Astrocyte (in vitro differentiated cells and primary cell): ENCODE results near the gene LIN7C. TPM values are rescaled to one million over a fixed set of nuclear protein-coding genes. Genes with fewer than 3 reads are reported as not detected.

Experiments
- DNase-seq: peaks from one replicate; pipeline ENCODE4 v3.0.0-alpha.2; 2010; ENCODE audit warnings: low read depth
- FAIRE-seq: peaks from 2 replicates; lab custom pipeline; 2011; peaks lifted over from hg19 to GRCh38; lab: Jason Lieb, UNC
- H2AFZ ChIP-seq: 2 replicates; pipeline ENCODE4 v1.6.0; 2012; ENCODE audit warnings: low read depth, low read length, inconsistent platforms
- H3K27ac ChIP-seq: 2 replicates; pipeline ENCODE4 v1.5.1; 2011; ENCODE audit warnings: low read depth, low read length, inconsistent platforms
- H3K27me3 ChIP-seq: 2 replicates; pipeline ENCODE4 v1.6.0; 2011; ENCODE audit warnings: low read length, inconsistent platforms; ENCODE audit not compliant: insufficient read depth
- H3K36me3 ChIP-seq: 2 replicates; pipeline ENCODE4 v1.5.1; 2011; ENCODE audit warnings: low read length, inconsistent platforms; ENCODE audit not compliant: insufficient read depth
- H3K4me1 ChIP-seq: 2 replicates; pipeline ENCODE4 v1.5.1; 2011; ENCODE audit warnings: low read length, inconsistent platforms; ENCODE audit not compliant: insufficient read depth
- H3K4me2 ChIP-seq: 2 replicates; pipeline ENCODE4 v1.6.0; 2012; ENCODE audit warnings: low read length, inconsistent platforms
- H3K4me3 ChIP-seq: 2 replicates; pipeline ENCODE4 v1.5.1; 2011; ENCODE audit warnings: low read depth, mild to moderate bottlenecking, low read length, inconsistent platforms; ENCODE audit not compliant: insufficient read depth
- H3K79me2 ChIP-seq: 2 replicates; pipeline ENCODE4 v1.6.0; 2012; ENCODE audit warnings: mild to moderate bottlenecking, low read length, inconsistent platforms; ENCODE audit not compliant: insufficient read depth
- H3K9ac ChIP-seq: 2 replicates; pipeline ENCODE4 v1.6.0; 2012; ENCODE audit warnings: mild to moderate bottlenecking, low read length, inconsistent platforms
- H3K9me3 ChIP-seq: 2 replicates; pipeline ENCODE4 v1.5.1; 2012; ENCODE audit warnings: low read depth, mild to moderate bottlenecking, low read length, inconsistent platforms; ENCODE audit not compliant: insufficient read depth
- H4K20me1 ChIP-seq: 2 replicates; pipeline ENCODE4 v1.6.0; 2012; ENCODE audit warnings: low read length, inconsistent platforms; ENCODE audit not compliant: insufficient read depth
- H3K27ac Mint-ChIP-seq: one replicate; pipeline ENCODE4 v1.8.0; 2021; ENCODE audit warnings: mild to moderate bottlenecking, mixed read lengths; ENCODE audit not compliant: unreplicated experiment
- H3K27me3 Mint-ChIP-seq: one replicate; pipeline ENCODE4 v1.8.0; 2021; ENCODE audit warnings: low read depth, mixed read lengths; ENCODE audit not compliant: unreplicated experiment
- H3K36me3 Mint-ChIP-seq: one replicate; pipeline ENCODE4 v1.8.0; 2021; ENCODE audit warnings: low read depth, mixed read lengths; ENCODE audit not compliant: unreplicated experiment
- H3K4me1 Mint-ChIP-seq: one replicate; pipeline ENCODE4 v1.8.0; 2021; ENCODE audit warnings: low read depth, mixed read lengths; ENCODE audit not compliant: unreplicated experiment
- H3K4me3 Mint-ChIP-seq: one replicate; pipeline ENCODE4 v1.8.0; 2021; ENCODE audit warnings: mild to moderate bottlenecking, moderate library complexity, mixed read lengths; ENCODE audit not compliant: unreplicated experiment
- H3K9me3 Mint-ChIP-seq: one replicate; pipeline ENCODE4 v1.8.0; 2021; ENCODE audit warnings: mild to moderate bottlenecking, mixed read lengths; ENCODE audit not compliant: unreplicated experiment
- CTCF ChIP-seq: IDR thresholded peaks from 2 replicates; pipeline ENCODE4 v1.5.1; 2011; ENCODE audit warnings: low read depth, mild to moderate bottlenecking, inconsistent platforms, low read length, moderate library complexity; ENCODE audit not compliant: insufficient read depth
- EZH2 ChIP-seq: IDR thresholded peaks from 2 replicates; pipeline ENCODE4 v1.6.1; 2012; ENCODE audit warnings: mild to moderate bottlenecking, low read length, inconsistent platforms; ENCODE audit not compliant: insufficient read depth
- total RNA-seq: library from RNA; stranded (reverse); gene quantifications from 2 replicates; pipeline ENCODE4 v1.2.1, GENCODE V29; 2021

The LIN7C gene
- total RNA-seq, 1 donor from 2014 or later = 38.7 TPM

DNA sequence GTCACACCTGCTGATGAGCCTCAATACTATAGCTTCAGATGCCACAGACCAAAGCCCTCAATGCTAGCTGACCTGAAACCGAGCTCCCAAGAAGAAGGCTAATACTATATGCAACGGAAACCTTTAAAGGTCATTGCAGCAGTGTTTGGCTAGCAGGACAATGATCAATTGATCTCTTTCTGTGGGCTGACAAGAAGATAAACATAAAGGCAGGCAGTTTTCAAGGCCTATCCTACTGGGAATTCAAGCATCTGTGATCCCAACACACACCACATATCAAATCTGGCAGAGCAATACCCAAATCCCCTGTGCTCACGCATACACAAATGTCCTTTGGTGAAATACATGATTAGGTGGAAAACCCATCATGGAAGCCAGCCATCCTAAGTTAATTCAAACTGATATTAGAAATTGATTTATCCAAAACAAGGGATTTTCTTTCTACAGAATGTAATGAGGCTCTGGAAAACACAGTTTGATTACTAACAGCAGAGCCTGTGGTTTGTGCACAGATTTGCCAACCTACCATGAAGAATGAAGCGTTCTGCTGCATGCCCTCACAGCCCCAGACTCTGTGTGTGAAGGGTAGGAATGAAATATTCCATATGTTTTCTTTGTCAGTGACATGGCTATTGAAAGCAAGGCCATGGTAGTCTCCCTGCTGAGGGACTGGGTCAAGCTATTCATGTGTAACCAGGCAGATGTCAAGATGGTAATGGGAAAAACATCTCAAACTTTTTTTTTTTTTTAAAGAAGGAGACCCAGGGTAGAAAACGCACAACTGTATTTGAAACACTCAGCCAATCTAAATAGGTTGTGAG, 46.2 kb downstream of the LIN7C start:
- Histone ChIP-seq H3K27me3 (no peaks in the 10 kb centered on the region), H3K36me3 (no peaks in the 10 kb centered on the region), H3K79me2 (peaks cover 86% of the 10 kb centered on the region), H3K4me2 (peak overlapping the region; percentile 15), H3K27ac (no peak overlapping the region), H3K4me1 (peaks cover 43% of the 10 kb centered on the region), H4K20me1 (peaks cover 14% of the 10 kb centered on the region), H3K4me3 (no peak overlapping the region), H3K9ac (no peak overlapping the region), H2AFZ (no peak overlapping the region), H3K9me3 (no peaks in the 10 kb centered on the region)
- H3K27me3 Mint-ChIP-seq = no peaks in the 10 kb centered on the region
- DNase-seq (peak; percentile 23), FAIRE-seq (no peak)
- no peak for TF ChIP-seq EZH2
- no peak for TF ChIP-seq CTCF
- no peaks in the 10 kb centered on the region for H3K9me3 Mint-ChIP-seq
- H3K4me3 Mint-ChIP-seq = no peak overlapping the region
- peak overlapping the region; percentile 9 for H3K27ac Mint-ChIP-seq
- peaks cover 57% of the 10 kb centered on the region for H3K4me1 Mint-ChIP-seq
- H3K36me3 Mint-ChIP-seq = peaks cover 3% of the 10 kb centered on the region

GRCh38 chr11:27459191-27459590, 47.4 kb downstream of the LIN7C start:
- H3K9ac ChIP-seq = no peak overlapping the region
- no peaks in the 10 kb centered on the region for H3K27me3 ChIP-seq
- Mint-ChIP-seq H3K4me3 (no peak overlapping the region), H3K27me3 (no peaks in the 10 kb centered on the region), H3K4me1 (peaks cover 50% of the 10 kb centered on the region), H3K27ac (peak overlapping the region; percentile 3), H3K9me3 (no peaks in the 10 kb centered on the region), H3K36me3 (peaks cover 3% of the 10 kb centered on the region)
- FAIRE-seq (no peak), DNase-seq (peak; percentile 35)
- TF ChIP-seq CTCF (no peak), EZH2 (no peak)
- H2AFZ ChIP-seq = no peak overlapping the region
- H3K4me3 ChIP-seq = no peak overlapping the region
- H3K9me3 ChIP-seq = no peaks in the 10 kb centered on the region
- peaks cover 14% of the 10 kb centered on the region for H4K20me1 ChIP-seq
- peaks cover 33% of the 10 kb centered on the region for H3K4me1 ChIP-seq
- peaks cover 89% of the 10 kb centered on the region for H3K79me2 ChIP-seq
- H3K27ac ChIP-seq = no peak overlapping the region
- no peaks in the 10 kb centered on the region for H3K36me3 ChIP-seq
- H3K4me2 ChIP-seq = no peak overlapping the region

GRCh38 chr11:27458182-27458581, 48.4 kb downstream of the LIN7C start:
- DNase-seq (no peak), FAIRE-seq (no peak)
- Histone ChIP-seq H4K20me1 (peaks cover 14% of the 10 kb centered on the region), H3K4me3 (no peak overlapping the region), H3K36me3 (no peaks in the 10 kb centered on the region), H2AFZ (no peak overlapping the region), H3K4me2 (no peak overlapping the region), H3K27ac (no peak overlapping the region), H3K9ac (no peak overlapping the region), H3K9me3 (no peaks in the 10 kb centered on the region), H3K27me3 (no peaks in the 10 kb centered on the region), H3K4me1 (peaks cover 29% of the 10 kb centered on the region), H3K79me2 (peaks cover 91% of the 10 kb centered on the region)
- H3K9me3 Mint-ChIP-seq = no peaks in the 10 kb centered on the region
- TF ChIP-seq EZH2 (no peak), CTCF (no peak)
- peaks cover 48% of the 10 kb centered on the region for H3K4me1 Mint-ChIP-seq
- H3K36me3 Mint-ChIP-seq = peaks cover 5% of the 10 kb centered on the region
- no peaks in the 10 kb centered on the region for H3K27me3 Mint-ChIP-seq
- no peak overlapping the region for H3K4me3 Mint-ChIP-seq
- H3K27ac Mint-ChIP-seq = no peak overlapping the region
